Ishikawa (cell line): ENCODE results near the gene CLASP1.

ENCODE experiments used
- CEBPB ChIP-seq: IDR thresholded peaks from 2 replicates; pipeline ENCODE4 v1.6.1; 2012
- CREB1 ChIP-seq: IDR thresholded peaks from 2 replicates; pipeline ENCODE4 v1.6.1; 2012; ENCODE audit warnings: low read depth
- EGR1 ChIP-seq: IDR thresholded peaks from 2 replicates; pipeline ENCODE4 v1.6.1; 2012
- EP300 ChIP-seq: IDR thresholded peaks from 2 replicates; pipeline ENCODE4 v1.6.1; 2012; ENCODE audit warnings: borderline replicate concordance
- FOXM1 ChIP-seq: IDR thresholded peaks from 2 replicates; pipeline ENCODE4 v1.6.1; 2012; ENCODE audit warnings: low read depth, borderline replicate concordance
- NFIC ChIP-seq: IDR thresholded peaks from 2 replicates; pipeline ENCODE4 v1.6.1; 2012
- RAD21 ChIP-seq: IDR thresholded peaks from 2 replicates; pipeline ENCODE4 v1.6.1; 2012; ENCODE audit warnings: low read depth
- TAF1 ChIP-seq: IDR thresholded peaks from 2 replicates; pipeline ENCODE4 v1.6.1; 2012; ENCODE audit warnings: low read depth, mild to moderate bottlenecking
- TCF12 ChIP-seq: IDR thresholded peaks from 2 replicates; pipeline ENCODE4 v1.6.1; 2012; ENCODE audit warnings: low read depth
- TEAD4 ChIP-seq: IDR thresholded peaks from 2 replicates; pipeline ENCODE4 v1.6.1; 2012
- YY1 ChIP-seq: IDR thresholded peaks from 2 replicates; pipeline ENCODE4 v1.6.1; 2012; ENCODE audit warnings: low read depth
- ZBTB7A ChIP-seq: IDR thresholded peaks from 2 replicates; pipeline ENCODE4 v1.6.1; 2012; ENCODE audit warnings: low read depth
- TF ChIP-seq, protein P1 (sequence below): IDR thresholded peaks from 2 replicates; pipeline ENCODE4 v1.6.1; 2012; ENCODE audit warnings: low read depth, mild to moderate bottlenecking
- TF ChIP-seq, protein P2 (sequence below): IDR thresholded peaks from 2 replicates; pipeline ENCODE4 v1.6.1; 2012
- TF ChIP-seq, protein P3 (sequence below): IDR thresholded peaks from 2 replicates; pipeline ENCODE4 v1.6.1; 2012

CLASP1 gene

DNA sequence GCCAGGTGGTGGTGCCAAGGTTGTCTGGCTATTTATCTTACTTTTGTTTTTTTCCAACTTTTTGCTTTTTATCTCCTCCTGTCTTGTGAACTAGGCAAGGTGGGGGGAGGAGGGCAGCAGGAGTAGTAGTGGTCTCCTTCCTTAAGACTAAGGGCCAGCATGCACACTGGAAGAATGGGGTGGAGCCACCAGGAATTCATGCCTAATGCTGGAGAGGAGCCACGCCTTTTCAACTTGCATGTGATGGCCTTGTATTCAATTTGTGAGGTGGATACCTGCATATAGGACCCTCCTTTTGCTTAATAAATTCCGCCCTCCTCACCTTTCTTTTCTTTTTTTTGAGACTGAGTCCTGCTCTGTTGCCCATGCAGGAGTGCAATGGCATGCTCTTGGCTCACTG is 37.6 kb upstream of the CLASP1 start:
- TF ChIP-seq TEAD4 (no peak), YY1 (no peak), FOXM1 (no peak), CEBPB (no peak), RAD21 (no peak), CREB1 (no peak), EGR1 (no peak), TAF1 (no peak), ZBTB7A (no peak), TCF12 (no peak), NFIC (no peak), EP300 (no peak)
- TF ChIP-seq, protein P1, sequence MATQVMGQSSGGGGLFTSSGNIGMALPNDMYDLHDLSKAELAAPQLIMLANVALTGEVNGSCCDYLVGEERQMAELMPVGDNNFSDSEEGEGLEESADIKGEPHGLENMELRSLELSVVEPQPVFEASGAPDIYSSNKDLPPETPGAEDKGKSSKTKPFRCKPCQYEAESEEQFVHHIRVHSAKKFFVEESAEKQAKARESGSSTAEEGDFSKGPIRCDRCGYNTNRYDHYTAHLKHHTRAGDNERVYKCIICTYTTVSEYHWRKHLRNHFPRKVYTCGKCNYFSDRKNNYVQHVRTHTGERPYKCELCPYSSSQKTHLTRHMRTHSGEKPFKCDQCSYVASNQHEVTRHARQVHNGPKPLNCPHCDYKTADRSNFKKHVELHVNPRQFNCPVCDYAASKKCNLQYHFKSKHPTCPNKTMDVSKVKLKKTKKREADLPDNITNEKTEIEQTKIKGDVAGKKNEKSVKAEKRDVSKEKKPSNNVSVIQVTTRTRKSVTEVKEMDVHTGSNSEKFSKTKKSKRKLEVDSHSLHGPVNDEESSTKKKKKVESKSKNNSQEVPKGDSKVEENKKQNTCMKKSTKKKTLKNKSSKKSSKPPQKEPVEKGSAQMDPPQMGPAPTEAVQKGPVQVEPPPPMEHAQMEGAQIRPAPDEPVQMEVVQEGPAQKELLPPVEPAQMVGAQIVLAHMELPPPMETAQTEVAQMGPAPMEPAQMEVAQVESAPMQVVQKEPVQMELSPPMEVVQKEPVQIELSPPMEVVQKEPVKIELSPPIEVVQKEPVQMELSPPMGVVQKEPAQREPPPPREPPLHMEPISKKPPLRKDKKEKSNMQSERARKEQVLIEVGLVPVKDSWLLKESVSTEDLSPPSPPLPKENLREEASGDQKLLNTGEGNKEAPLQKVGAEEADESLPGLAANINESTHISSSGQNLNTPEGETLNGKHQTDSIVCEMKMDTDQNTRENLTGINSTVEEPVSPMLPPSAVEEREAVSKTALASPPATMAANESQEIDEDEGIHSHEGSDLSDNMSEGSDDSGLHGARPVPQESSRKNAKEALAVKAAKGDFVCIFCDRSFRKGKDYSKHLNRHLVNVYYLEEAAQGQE = no peak
- TF ChIP-seq, protein P2, sequence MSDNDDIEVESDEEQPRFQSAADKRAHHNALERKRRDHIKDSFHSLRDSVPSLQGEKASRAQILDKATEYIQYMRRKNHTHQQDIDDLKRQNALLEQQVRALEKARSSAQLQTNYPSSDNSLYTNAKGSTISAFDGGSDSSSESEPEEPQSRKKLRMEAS = no peak
- TF ChIP-seq, protein P3, sequence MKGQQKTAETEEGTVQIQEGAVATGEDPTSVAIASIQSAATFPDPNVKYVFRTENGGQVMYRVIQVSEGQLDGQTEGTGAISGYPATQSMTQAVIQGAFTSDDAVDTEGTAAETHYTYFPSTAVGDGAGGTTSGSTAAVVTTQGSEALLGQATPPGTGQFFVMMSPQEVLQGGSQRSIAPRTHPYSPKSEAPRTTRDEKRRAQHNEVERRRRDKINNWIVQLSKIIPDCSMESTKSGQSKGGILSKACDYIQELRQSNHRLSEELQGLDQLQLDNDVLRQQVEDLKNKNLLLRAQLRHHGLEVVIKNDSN = no peak

DNA sequence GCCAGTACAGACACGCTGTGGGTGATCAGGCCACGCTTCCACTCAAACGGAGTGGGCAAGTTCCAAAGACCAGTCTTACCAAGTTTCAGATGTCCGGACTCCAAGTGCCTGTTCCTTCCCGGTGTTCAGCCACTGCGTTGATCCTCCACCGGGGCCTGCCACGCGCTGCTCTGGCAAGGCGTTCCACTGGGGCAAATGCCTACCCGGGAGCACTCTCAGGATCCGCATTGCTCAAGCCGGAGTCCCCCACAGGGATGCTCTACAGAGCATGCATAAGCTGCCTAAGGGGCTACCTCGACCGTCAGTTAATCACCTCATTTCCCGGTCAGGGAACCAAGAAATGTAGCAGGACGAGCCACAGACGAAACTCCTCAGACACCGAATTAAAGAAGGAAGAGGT is 37.0 kb upstream of the CLASP1 start:
- TF ChIP-seq, protein P1 = no peak
- no peak for TF ChIP-seq CEBPB
- TF ChIP-seq NFIC = no peak
- no peak for TF ChIP-seq EP300
- TF ChIP-seq TEAD4 = no peak
- no peak for TF ChIP-seq FOXM1

DNA sequence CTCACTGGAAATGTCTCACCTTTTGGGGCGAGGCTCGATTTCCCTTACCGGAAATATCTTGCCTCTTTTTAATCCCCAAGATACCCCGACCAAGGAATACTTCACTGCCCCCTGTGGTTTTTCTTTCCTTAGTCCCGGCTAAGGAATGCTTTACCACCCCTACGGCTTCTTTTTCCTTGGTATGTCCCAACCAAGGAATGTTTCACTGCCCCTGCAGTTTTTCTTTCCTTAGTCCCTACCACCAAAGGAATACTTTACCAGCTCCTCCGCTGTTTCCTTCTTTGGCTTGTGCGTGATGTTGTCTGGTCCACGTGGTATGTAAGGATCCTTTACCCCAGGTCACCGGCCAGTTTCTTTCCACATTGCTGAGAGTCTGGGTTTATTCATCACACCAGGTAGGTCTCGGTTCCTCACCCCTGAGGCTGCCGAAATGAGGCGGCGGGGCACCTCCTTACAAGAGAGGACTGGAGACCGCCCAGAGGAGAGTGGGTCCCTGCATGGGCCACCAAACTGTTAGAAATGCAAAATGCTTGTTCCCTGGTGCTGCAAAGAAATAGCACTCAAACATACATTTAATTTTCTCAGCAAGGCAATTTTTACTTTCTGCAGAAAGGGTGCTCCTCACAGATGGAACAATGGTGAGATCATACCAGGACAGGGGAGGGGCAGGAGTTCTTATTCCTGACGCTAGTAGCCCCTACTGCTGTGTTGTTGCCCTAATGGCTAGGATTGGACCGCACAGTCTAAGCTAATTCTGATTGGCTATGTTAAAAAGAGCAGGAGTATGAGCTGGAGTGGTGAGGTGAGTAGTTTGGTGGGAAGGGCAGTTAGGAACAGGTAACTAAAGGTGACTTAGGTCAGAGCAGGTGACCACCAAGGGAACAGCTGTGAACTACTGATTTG is 33.4 kb upstream of the CLASP1 start:
- no peak for TF ChIP-seq EGR1

DNA sequence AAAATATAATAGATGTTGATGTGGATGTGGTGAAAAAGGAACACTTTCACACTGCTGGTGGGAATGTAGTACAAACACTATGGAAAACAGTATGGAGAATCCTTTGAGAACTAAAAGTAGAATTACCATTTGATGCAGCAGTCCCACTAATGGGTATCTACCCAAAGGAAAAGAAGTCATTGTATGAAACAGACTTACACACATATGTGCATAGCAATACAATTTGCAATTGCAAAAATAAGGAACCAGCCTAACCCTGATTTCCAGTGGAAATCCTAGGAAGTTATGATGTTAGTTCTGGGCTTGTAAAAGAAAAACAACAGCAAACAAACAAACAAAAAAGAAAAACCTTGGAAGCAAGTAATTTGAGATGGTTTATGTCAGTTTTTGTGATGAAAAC is 28.6 kb upstream of the CLASP1 start:
- TF ChIP-seq TAF1 (no peak), YY1 (no peak), CEBPB (no peak), TCF12 (no peak), CREB1 (no peak), NFIC (no peak), FOXM1 (no peak), EGR1 (no peak), ZBTB7A (no peak)
- TF ChIP-seq, protein P1 = no peak
- TF ChIP-seq, protein P3 = no peak

DNA sequence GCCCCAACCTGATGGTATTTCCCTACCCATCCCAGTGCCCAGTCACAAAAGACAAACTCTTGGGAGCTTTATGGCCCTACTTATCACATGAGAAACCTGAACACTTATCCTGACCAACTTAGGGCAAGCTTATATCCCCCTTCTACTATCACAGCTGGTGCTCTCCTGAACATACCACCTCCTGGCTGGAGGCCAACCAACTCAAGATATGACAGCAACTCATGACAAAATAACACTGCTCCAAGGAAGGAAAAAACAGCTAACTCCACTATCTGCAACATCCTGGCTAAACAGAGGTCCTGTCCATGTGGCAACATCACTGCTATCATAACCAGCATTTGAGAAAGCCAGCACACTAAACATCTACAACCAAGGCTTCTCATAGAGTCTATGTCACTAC is 20.9 kb upstream of the CLASP1 start:
- no peak for TF ChIP-seq ZBTB7A
- no peak for TF ChIP-seq FOXM1
- TF ChIP-seq, protein P1 = no peak
- no peak for TF ChIP-seq TCF12
- TF ChIP-seq TEAD4 = no peak
- TF ChIP-seq CREB1 = no peak
